Vagina (tissue), 2 donors: ENCODE data around the gene VPS37C. TPM values are rescaled to one million over a fixed set of nuclear protein-coding genes. Genes with fewer than 3 reads are reported as not detected.

Experiments used
- DNase-seq, 2 donors: peaks; one replicate each; pipeline ENCODE4 v3.0.0-alpha.2; 2017; ENCODE audit errors: extremely low spot score in 2 of 2
- H3K27ac ChIP-seq: fragments of 200-600 bp; sonication (generic); one replicate; pipeline ENCODE4 v1.5.1; 2019
- H3K27me3 ChIP-seq: fragments of 200-600 bp; sonication (generic); one replicate; pipeline ENCODE4 v1.5.1; 2019
- H3K36me3 ChIP-seq, 2 donors: fragments of 200-600 bp; sonication (generic); one replicate each; pipeline ENCODE4 v1.5.1; 2017 to 2019
- H3K4me1 ChIP-seq: fragments of 200-600 bp; sonication (generic); one replicate; pipeline ENCODE4 v1.5.1; 2019
- H3K4me3 ChIP-seq, 2 donors: fragments of 200-600 bp; sonication (generic); 1 replicate in 1 of 2; 2 replicates in 1 of 2; pipeline ENCODE4 v1.5.1; 2016 to 2019
- H3K9me3 ChIP-seq: fragments of 200-600 bp; sonication (generic); one replicate; pipeline ENCODE4 v1.5.1; 2019
- CTCF ChIP-seq, 3 experiments: fragments of 450-650 bp in 2 of 3; fragments of 200-600 bp in 1 of 3; sonication (generic) in 1 of 3; IDR thresholded peaks; one replicate each; pipeline ENCODE4 v1.5.1; 2017 to 2019; ENCODE audit warnings: antibody characterized with exemption in 3 of 3, mild to moderate bottlenecking in 2 of 3, moderate library complexity in 2 of 3
- POLR2A ChIP-seq, 2 donors: fragments of 450-650 bp; IDR thresholded peaks; one replicate each; pipeline ENCODE4 v1.6.1; 2017; ENCODE audit warnings: antibody characterized with exemption in 2 of 2, mild to moderate bottlenecking in 2 of 2, moderate library complexity in 2 of 2
- POLR2AphosphoS5 ChIP-seq, 2 donors: sonication (generic); formaldehyde crosslinking; IDR thresholded peaks; one replicate each; pipeline ENCODE4 v1.9.0; 2017; ENCODE audit warnings: antibody characterized with exemption in 2 of 2, mild to moderate bottlenecking in 2 of 2, low read depth in 1 of 2; ENCODE audit not compliant: insufficient read depth in 1 of 2
- intact Hi-C: fragments of 100-400 bp; cut with DNase I; formaldehyde crosslinking; loops from one replicate; pipeline ENCODE4 v1.15.1; 2023
- total RNA-seq: library from RNA; depleted of rRNA; stranded (reverse); fragments of >200 nt; gene quantifications from one replicate; pipeline ENCODE4 v1.2.3, GENCODE V29; 2016

The VPS37C gene
- total RNA-seq, 1 donor from 2014 or later = 15.7 TPM

- no peaks in the 10 kb centered on the region for H3K27me3 ChIP-seq
- peaks cover 26% of the 10 kb centered on the region for H3K4me1 ChIP-seq
- H3K4me3 ChIP-seq = no peak overlapping the region
- TF ChIP-seq CTCF (IDR thresholded peaks at IDR 0.05) (no peak), POLR2A (IDR thresholded peaks at IDR 0.05) (no peak), POLR2AphosphoS5 (IDR thresholded peaks at IDR 0.05; ENCODE audit: insufficient read depth in 1 of 2, low read depth in 1 of 2) (no peak)
- intact Hi-C loops = no loop called here
- H3K36me3 ChIP-seq = no peaks in the 10 kb centered on the region
- no peak for DNase-seq
- H3K9me3 ChIP-seq = no peaks in the 10 kb centered on the region
- H3K27ac ChIP-seq = no peak overlapping the region
Measured at GRCh38 chr11:61125310-61125684, 35.9 kb downstream of the VPS37C start.

GRCh38 chr11:61124574-61125309 lies 36.5 kb downstream of the VPS37C start:
- Histone ChIP-seq H3K36me3 (no peaks in the 10 kb centered on the region), H3K9me3 (no peaks in the 10 kb centered on the region), H3K4me1 (peaks cover 20% of the 10 kb centered on the region), H3K27ac (no peak overlapping the region), H3K27me3 (no peaks in the 10 kb centered on the region), H3K4me3 (no peak overlapping the region)
- DNase-seq = no peak
- no peak for TF ChIP-seq POLR2AphosphoS5 (IDR thresholded peaks at IDR 0.05; ENCODE audit: insufficient read depth in 1 of 2, low read depth in 1 of 2)
- no peak for TF ChIP-seq POLR2A (IDR thresholded peaks at IDR 0.05)
- TF ChIP-seq CTCF (IDR thresholded peaks at IDR 0.05) = no peak
- intact Hi-C loops = no loop called here

GRCh38 chr11:61123775-61124571 lies 37.3 kb downstream of the VPS37C start:
- H3K27ac ChIP-seq = no peak overlapping the region
- intact Hi-C loops = no loop called here
- H3K9me3 ChIP-seq = no peaks in the 10 kb centered on the region
- TF ChIP-seq POLR2AphosphoS5 (IDR thresholded peaks at IDR 0.05; ENCODE audit: insufficient read depth in 1 of 2, low read depth in 1 of 2) = no peak
- no peak for TF ChIP-seq CTCF (IDR thresholded peaks at IDR 0.05)
- no peak for TF ChIP-seq POLR2A (IDR thresholded peaks at IDR 0.05)
- no peak for DNase-seq
- H3K36me3 ChIP-seq = no peaks in the 10 kb centered on the region
- no peaks in the 10 kb centered on the region for H3K27me3 ChIP-seq
- H3K4me1 ChIP-seq = peaks cover 15% of the 10 kb centered on the region
- no peak overlapping the region for H3K4me3 ChIP-seq

GRCh38 chr11:61122761-61123160 lies 38.5 kb downstream of the VPS37C start:
- Histone ChIP-seq H3K27me3 (no peaks in the 10 kb centered on the region), H3K4me1 (peaks cover 15% of the 10 kb centered on the region), H3K9me3 (no peaks in the 10 kb centered on the region), H3K27ac (no peak overlapping the region), H3K4me3 (no peak overlapping the region), H3K36me3 (no peaks in the 10 kb centered on the region)
- intact Hi-C loops = no loop called here
- TF ChIP-seq POLR2AphosphoS5 (IDR thresholded peaks at IDR 0.05; ENCODE audit: insufficient read depth in 1 of 2, low read depth in 1 of 2) = no peak
- TF ChIP-seq CTCF (IDR thresholded peaks at IDR 0.05) = no peak
- no peak for TF ChIP-seq POLR2A (IDR thresholded peaks at IDR 0.05)
- DNase-seq = no peak

GRCh38 chr11:61121917-61122316 lies 39.3 kb downstream of the VPS37C start:
- Histone ChIP-seq H3K27ac (no peak overlapping the region), H3K36me3 (no peaks in the 10 kb centered on the region), H3K27me3 (no peaks in the 10 kb centered on the region), H3K4me3 (no peak overlapping the region), H3K9me3 (no peaks in the 10 kb centered on the region), H3K4me1 (peaks cover 15% of the 10 kb centered on the region)
- no peak for DNase-seq
- intact Hi-C loops = no loop called here
- TF ChIP-seq CTCF (IDR thresholded peaks at IDR 0.05) (no peak), POLR2A (IDR thresholded peaks at IDR 0.05) (no peak), POLR2AphosphoS5 (IDR thresholded peaks at IDR 0.05; ENCODE audit: insufficient read depth in 1 of 2, low read depth in 1 of 2) (no peak)
